ENCODE data around the gene SLC4A4. TPM values are rescaled to one million over a fixed set of nuclear protein-coding genes. Genes with fewer than 3 reads are reported as not detected.
"Not testable (repeated sequence)": the region's sequence is repeated elsewhere in the genome, so short reads cannot be mapped to it uniquely, and the experiment has no call there.

SLC4A4 gene
- total RNA-seq, 1 donor from 2014 or later, result 13.9 TPM

DNA sequence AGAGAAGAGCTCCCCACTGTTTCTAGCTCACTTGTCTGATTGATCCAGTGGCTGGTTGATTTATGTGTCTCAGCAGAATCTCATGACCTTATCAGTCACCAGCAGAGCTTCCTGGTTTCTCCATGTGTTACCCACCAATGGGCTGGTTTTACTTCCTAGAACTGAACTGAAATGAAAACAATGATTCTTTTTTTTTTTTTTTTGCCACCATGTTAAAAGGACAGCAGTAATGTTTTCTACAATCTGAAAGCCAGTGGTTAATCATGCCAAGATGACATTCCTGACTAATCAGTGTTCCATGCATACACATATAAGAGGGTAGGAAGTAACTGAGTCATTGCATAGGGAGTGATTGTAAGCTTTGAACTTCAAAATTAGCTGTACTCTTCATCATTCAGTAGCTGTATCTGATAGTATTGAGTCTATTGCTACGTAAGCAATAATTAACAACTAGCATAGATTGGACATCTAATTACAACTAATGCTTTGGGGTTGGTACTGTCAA, 67.7 kb downstream of the SLC4A4 start:
- no peak for DNase-seq (ENCODE audit: low read depth)

DNA sequence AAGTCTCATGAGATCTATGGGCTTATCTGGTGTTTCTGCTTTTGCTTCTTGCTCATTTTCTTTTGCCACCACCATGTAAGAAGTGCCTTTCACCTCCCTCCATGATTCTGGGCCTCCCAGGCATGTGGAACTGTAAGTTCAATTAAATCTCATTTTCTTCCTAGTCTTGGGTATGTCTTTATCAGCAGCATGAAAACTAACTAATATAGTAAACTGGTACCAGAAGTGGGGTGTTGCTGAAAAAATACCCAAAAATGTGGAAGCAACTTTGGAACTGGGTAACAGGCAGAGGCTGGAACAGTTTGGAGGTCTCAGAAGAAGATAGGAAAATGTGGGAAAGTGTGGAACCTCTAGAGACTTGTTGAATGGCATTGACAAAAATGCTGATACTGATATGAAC, 70.1 kb downstream of the SLC4A4 start:
- not testable (repeated sequence) for DNase-seq (ENCODE audit: low read depth)

DNA sequence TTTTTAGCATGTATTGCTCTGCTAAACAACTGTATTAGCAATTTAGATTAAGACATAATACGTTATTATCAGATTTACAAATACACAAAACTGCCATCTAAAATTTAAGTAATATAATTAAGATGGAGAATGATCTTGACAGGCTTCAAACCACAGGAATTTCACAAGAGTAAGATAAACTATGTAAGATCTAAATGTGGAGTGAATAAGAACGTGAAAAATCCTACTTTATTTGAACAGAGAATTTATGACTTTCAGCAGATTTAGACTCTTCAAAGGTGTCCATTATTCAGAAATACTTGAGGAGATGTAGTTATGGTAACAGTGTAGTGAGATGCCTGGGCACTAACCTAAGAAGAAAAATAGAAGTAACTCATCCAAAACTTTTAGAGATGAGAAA, 73.2 kb downstream of the SLC4A4 start:
- no peak for DNase-seq (ENCODE audit: low read depth)

DNA sequence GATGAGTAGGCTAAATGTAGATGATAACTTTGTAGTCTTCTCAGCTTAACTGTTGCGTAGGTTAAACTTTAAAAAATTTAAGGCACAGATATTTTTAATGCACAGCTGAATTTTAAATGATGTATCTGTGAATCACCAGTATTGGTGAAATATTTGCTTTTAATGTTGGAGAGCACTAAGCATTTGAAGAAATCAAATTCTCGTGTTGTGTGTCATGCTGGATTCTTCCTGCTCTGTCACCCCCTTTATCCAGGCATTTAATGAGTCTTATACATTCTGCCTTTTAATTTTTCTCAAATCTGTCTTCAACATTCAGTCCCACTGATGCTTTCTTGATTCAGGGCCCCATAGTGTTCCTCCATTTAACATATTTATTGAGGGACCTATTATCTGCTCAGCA, 76.7 kb downstream of the SLC4A4 start:
- no peak for DNase-seq (ENCODE audit: low read depth)

DNA sequence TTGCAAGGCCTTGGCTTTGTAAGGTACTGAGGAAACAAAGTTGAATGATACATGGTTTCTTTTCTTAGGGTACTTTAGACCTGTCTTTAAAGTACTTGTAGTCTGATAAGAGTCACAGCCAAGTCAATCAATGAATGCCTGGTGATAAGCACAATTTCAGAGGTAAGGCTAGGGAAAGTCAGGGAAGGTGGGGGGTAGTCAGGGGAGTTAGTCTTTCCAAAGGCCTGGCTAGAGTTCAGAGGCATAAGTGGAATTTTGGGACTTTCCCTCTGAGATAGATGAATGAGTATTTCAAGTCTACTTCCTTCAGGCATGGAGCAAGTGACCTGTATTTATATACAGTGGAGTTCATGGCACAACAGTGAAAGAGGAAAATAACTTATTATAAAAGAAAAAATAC, 78.3 kb downstream of the SLC4A4 start:
- DNase-seq (ENCODE audit: low read depth), result no peak

GRCh38 chr4:71426381-71427042, 87.7 kb downstream of the SLC4A4 start:
- DNase-seq (ENCODE audit: low read depth), result no peak

GRCh38 chr4:71429106-71429505, 90.3 kb downstream of the SLC4A4 start:
- DNase-seq (ENCODE audit: low read depth), result no peak

DNA sequence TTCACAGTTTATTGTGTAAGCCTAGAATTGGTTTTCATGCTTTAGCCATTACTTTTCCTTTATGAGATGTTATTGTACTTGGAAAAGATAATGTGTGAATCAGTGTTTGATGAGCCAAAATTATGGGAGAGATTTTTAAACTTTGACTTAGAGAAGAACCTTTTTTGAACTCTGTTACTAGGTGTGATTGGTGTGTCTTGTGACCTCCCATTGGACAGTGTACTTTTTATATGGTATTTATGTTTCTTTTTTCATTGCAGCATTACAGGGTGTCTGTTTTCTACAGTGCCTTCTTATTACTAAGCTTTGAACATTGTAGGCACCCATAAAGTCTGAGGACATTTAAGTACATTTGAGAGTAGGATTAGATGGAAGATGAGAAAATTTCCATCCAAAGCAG, 91.1 kb downstream of the SLC4A4 start:
- no peak for DNase-seq (ENCODE audit: low read depth)

DNA sequence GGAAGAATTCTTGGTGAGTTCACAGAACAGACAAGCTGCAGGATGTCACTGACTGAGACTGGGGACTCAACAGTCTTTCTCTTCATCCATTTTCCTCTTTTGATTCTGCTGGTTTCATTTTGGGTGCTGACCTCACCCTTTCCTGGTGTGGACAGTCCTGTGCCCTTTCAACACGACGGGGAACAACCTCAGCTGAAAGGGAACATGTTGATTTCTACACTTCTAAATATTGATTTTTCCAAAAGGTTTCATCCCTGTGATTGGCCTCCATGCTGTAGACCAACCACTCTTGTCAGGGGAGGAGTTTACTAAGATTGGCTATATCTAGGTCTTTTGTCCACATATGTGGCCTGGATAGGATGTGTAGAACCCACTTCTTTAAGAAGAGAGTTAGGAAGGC, 91.8 kb downstream of the SLC4A4 start:
- DNase-seq (ENCODE audit: low read depth), result no peak

DNA sequence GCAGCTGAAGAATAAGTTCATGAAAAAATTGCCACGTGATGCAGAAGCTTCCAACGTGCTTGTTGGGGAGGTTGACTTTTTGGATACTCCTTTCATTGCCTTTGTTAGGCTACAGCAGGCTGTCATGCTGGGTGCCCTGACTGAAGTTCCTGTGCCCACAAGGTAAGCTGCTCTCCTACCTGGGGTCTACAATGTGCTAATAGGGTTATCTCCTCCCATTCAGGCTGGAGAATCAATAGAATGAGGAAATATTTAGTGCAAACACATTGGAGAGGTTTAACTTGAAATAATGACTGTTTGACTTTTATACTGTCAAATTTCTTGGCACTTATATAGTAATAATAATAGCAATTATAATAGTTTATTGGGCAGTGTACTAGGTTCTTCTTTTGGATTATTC, 101.8 kb downstream of the SLC4A4 start:
- DNase-seq (ENCODE audit: low read depth), result no peak

DNA sequence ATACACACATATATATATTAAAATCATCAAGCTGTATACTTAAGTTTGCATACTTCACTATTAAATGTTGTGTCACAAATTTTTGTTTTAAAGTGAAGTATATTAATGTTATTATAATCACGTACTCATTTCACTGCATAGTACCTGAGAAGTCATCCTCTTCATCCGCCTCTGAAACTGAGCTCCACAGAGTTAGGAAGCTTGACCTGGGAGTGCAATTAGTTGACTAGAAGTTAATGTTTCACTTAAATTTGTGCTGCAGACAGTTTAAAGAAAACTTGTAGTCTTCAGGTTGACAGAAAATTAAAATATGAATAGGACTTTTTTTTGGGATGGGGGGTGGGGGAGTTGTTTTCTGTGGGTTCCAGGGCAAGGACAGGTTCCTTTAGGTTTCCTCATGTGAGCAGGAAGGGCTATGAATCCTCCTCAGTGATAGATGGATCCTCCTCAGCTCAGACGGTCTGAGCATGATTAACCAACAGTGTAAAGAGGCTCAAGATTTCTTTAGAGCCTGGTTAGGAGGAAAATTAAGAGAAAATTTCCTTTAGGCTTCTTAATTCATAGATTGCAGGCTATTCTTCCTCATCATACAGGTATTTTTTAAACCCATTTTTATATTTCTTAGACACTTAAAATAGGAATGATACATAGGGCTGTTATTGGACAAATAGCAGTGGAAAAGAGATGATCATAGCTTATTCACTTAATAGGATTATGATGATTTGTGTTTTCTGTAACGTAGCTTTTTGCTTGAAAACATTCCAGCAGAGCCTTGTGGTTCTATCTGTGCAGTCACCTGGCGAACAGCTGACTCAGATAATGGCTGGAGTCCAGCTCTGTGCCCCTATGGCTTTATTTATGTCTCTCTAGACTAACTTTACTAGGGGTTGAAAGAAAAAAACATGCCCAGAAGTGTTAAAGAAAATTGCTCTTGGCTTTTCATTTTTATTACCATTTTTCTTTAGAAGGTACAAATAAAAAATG, 102.7 kb downstream of the SLC4A4 start:
- peak; percentile 31 for DNase-seq (ENCODE audit: low read depth)

DNA sequence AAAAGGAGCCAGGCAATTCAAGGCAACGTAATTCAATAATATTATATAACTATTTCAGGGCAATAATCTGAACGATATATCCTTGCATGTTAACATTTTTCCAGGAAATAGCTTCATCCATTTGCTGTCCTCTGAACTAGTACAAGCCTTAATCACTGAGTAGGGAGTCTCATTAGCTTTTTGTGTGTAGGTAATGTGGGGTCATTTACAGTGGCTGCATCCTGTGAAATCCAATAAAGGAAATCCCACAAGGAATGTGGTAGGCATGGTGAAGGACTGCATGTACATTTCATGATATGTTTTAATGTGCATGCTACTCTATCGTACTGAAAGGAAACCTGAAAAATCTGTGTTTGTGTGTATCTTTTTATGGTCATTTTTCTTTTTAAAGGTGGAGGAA, 103.5 kb downstream of the SLC4A4 start:
- no peak for DNase-seq (ENCODE audit: low read depth)

DNA sequence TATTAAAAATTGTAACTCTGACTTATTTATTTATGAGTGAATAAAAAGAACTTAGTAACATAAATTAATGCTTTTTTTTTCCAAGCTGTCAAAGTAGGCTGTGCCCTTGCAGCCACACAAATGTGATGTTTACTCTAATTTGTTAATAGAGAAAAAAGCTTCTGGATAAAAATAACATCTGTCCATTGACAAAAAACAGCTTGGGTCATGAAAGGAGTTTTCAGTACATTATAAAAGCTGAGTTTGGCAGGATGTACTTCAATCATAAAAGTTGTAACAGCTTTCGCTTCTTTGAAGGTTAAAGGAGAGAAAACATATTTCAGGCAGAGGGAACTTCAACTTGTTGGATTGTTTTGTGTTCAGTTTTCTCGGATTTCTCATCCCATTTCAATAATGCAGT, 105.6 kb downstream of the SLC4A4 start:
- no peak for DNase-seq (ENCODE audit: low read depth)

GRCh38 chr4:71445811-71446210, 107.0 kb downstream of the SLC4A4 start:
- DNase-seq (ENCODE audit: low read depth), result no peak

GRCh38 chr4:71446479-71447081, 107.8 kb downstream of the SLC4A4 start:
- DNase-seq (ENCODE audit: low read depth), result no peak

DNA sequence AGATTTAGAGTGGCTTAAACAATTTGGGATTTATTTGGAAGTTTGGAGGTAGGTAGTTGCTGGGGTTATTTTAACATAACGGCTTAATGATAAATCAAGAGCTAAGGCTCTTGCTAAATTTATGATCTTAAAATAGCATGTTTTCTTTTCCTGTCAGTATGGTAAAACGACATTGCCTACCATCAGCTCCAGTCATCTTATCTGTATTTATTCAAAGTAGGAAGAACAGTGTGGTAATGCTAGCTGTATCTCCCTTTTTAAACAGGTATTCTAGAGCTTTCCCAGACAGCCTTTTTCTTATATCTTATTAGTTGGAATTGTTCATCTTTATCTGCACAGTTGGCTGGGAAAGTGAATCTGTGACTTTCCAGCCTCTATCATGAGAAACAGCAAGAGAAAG, 110.2 kb downstream of the SLC4A4 start:
- no peak for DNase-seq (ENCODE audit: low read depth)

DNA sequence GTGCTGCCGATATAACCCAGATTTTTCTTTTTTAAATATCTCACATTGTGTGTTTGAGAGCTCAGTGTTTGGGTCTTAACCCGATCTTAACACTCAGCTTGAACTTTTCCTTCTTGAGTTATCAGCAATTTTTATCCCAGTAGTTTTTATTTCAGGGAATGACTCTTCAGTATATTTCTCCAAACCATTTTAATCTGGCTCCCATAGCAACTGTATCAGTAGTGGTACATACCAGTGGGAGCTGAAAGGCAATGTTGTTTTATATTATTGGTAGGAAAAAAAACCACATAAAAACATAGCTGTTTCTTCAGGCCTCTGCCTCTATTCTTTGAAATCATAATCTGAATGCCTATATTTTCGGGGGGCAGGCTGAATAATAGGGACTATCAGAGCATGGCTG, 111.1 kb downstream of the SLC4A4 start:
- DNase-seq (ENCODE audit: low read depth), result no peak

DNA sequence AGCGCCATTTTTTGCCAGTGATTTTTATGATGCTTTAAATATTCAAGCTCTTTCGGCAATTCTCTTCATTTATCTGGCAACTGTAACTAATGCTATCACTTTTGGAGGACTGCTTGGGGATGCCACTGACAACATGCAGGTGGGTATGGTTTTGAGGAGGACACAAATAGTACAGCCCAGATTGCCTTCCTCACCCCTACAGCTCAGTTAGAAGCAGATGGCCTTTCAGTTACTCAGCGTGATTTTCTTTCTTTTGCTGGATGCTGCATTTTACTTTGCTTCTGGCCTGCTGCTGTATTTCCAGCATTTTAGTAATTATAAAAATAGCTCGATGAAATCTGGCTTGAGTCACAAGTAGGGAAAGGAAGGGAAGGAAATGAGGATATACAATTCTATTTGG, 114.7 kb downstream of the SLC4A4 start:
- DNase-seq (ENCODE audit: low read depth), result no peak

DNA sequence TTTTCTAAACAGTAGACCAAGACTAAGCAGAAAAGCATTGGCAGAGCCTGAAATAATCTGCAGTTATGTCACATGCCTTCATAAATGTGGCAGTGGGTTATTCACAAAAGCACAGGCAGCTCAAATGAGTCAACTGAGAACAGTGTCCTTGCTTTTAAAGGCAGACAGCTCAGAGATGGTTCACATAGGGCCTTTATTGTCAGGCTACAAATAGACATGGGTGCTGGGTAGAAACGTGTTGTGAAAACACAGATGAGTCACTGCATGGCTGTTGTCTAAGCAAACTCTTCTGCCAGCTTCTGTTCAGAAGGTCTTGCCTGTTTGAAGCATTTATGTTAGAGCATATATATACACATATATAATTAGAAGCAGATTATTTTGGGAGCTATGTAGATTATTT, 118.0 kb downstream of the SLC4A4 start:
- DNase-seq (ENCODE audit: low read depth), result peak; percentile 92

GRCh38 chr4:71460371-71460770, 121.6 kb downstream of the SLC4A4 start:
- DNase-seq (ENCODE audit: low read depth), result no peak

- no peak for DNase-seq (ENCODE audit: low read depth)
These were observed 122.6 kb downstream of the SLC4A4 start for GRCh38 chr4:71461422-71461821.

- DNase-seq (ENCODE audit: low read depth), result no peak
These were observed 128.0 kb downstream of the SLC4A4 start for GRCh38 chr4:71466775-71467174.
